ENCODE data around the gene SLC22A23.

Gene SLC22A23

GRCh38 chr6:3446184-3446583, 10.7 kb downstream of the SLC22A23 start:
- DNase-seq, result no peak

DNA sequence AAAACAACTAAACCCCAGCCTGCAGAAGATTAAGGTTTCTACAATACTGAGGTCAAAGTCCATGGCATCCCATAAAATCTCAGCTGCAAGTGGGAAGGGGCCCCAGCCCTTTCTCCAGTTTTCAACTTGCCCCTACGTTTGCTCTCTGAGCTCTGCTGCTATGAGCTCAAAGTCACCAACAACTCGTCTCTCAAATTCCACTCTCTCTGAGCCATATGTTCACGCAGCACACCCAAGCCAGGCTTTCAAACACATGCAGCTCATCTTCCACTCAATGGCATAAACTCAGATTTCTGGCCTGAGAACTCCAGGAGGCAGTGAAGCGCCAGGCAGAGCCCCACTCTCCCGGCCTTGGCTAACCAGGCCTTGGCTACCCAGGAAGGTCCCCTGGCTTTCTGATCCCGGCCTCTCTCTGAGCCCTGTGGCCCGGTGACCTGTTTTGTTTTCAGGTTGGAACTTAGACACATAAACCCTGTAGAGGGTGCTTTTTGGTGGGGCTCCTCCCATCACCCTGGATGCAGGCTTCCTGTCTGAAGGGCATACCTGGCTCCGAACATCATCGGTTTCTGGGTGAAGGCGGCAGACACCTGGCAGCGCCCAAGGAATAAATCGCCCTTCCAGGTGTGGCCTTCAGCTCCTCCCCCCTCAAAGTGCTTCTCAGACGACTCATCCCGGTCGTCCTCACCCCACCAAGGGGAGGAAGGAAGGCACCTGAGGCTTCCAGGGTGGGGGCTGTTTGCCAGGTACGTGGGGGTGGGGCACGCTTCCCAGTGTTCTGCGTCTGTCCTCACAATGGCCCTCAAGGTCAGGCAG, 12.4 kb downstream of the SLC22A23 start:
- DNase-seq, result no peak

DNA sequence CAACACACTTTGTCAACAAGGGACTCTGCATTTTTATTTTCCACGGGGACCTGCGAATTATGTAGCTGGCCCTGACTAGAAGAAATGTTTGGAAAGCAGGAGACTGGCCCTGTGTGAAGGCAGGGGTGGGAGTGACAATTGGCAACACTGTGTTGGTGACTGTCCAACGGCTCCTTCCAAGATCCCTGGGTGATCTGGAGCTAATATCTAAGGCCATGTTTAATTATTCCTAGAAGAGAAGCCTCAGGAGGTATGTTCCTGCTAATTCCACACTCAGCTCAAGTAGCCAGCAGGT, 13.7 kb downstream of the SLC22A23 start:
- DNase-seq, result peak in 1 of 58 donors; percentile 16

GRCh38 chr6:3442431-3443220, 14.2 kb downstream of the SLC22A23 start:
- no peak for DNase-seq

GRCh38 chr6:3440911-3441310, 15.9 kb downstream of the SLC22A23 start:
- no peak for DNase-seq

GRCh38 chr6:3439961-3440360, 16.9 kb downstream of the SLC22A23 start:
- no peak for DNase-seq

DNA sequence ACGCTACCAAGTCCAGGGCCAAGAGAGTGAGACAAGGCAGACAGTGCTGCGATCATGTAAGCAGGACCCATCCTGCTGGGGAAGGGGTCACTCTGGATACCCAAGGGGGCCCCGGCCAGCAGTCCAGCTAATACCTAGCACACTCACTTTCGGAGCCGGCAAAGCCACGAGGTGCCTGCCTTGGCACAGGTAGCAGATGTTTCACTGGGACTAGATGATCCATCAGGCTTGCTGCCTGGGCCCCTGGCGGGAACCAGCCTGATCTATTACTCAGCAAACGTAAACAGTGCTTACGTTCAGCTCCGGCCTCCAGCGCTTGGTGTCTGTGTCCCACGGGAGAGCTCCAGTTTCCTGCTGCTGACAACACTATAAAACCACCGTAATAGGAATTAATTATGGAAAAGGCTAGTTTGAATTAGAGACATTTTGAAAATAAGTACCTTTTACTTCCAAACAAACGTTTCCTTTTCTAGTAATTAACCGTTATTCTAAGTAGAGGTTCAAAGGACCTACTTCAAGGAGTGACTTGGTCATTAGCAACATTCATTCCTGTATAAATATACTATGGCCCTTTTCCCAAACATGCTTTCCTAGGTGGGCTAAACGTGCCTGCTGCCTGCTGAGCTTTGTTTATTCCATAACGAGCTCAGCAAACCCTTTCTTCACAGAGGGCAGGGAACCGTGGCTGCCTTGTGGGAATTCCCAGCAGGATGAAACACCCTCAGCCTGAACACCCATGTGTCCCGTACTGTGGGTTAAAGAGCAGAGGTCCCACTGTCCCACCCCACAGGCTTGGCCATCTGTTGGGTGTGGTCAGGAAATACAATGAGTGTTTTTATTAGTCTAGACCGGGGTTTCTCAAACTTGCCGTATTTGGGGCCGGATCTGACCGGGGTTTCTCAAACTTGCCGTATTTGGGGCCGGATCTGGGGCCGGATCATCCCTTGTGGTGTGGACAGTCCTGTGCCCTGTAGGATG, 18.4 kb downstream of the SLC22A23 start:
- peak in 1 of 58 donors; percentile 35 for DNase-seq

DNA sequence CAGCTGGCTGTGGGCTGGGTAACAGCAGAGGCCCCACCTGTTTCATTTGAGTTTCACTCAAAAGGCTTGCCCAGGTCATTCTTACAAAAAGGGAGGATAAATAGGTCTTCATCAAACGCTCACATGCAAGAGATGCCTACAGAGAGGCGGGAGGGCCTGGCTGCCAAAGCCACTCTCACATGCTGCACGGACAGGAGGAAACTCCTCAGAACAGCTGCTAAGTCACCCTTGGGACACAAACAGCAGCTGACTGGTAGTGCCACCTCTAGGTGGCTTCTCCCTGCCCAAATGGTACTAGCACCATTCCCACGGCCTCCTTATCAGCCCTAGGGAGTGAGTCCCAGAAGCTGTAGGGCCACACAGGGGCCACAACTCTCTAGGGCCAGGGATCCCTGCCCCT, 23.8 kb downstream of the SLC22A23 start:
- no peak for DNase-seq

DNA sequence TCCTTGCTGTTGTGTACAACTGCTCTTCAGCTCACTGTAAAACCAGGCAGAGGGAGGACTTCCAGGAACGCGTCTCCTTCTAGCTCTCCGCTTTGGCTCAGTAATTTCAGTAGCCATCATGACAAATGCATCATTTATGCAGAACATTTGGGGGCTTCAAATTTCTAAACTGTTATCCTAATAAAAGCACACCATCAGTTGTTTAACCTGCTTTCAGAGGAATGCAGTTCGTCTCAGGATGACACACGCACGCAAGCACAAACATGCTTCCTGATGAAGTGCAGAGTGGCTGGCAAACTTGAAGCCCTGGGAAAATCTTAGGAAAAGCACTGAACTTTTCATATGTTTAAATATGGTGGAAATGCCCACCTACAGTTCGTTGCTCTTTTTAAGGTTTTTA, 24.4 kb downstream of the SLC22A23 start:
- DNase-seq, result no peak

GRCh38 chr6:3431994-3432393, 24.9 kb downstream of the SLC22A23 start:
- DNase-seq, result peak in 1 of 58 donors; percentile 19

DNA sequence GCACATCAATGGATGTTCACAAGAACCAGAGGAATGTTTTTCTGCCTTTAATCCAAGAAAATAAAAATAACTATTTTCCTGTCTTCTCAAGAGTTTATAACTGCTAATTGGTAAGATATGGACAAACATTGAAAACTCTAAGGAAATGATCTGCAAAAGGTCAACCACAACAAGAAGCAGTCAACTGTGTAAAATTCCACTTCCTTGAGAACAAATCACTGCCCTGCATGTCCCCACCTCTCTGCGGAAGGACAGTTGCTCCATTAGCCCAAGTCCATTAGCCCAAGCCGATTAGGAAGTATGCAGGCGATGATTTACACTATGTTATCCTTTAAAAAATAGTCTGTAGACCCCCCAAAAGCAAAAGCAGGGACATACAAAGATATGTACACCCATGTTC, 27.6 kb downstream of the SLC22A23 start:
- no peak for DNase-seq

DNA sequence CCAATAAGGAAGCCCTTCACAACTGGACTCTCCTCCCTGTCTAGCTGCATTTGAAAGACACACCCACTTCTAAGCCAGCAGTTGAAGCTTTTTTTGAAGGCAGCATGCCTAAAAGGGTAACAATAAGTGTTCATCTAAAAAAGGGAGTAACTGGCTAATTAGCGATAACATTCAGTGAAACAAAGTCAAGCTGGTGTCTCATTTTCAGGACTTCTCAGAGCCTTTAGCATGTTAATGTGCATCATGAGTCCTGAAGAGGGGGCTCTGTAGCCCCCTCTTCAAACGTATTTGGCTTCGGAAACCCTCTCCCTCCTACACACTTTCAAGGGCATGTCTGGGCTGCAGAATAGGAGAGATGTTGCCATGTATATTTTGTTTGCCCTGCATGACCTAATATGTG, 28.1 kb downstream of the SLC22A23 start:
- no peak for DNase-seq

DNA sequence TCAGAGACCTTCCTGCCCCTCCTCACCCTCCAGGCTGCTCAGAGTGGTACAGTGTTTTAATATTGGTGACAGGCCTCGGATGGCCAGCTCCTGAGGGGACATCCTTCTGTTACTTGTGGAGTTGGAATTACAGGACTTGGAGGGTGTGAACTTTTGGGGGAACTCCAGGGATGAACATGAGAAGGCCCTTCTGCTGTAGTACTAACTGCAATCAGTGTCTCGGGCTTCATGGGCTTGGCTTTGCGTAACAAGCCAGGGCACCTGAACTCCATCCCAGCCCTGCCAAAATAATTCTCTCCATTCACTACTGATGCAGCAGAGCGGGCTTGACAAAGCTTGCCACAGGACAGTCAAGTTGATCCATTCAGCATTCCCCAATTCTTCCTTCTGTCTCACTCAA, 28.6 kb downstream of the SLC22A23 start:
- DNase-seq, result no peak

GRCh38 chr6:3427687-3428085, 29.2 kb downstream of the SLC22A23 start:
- peak in 1 of 58 donors; percentile 67 for DNase-seq

- DNase-seq, result no peak
Measured at GRCh38 chr6:3426927-3427686, 29.7 kb downstream of the SLC22A23 start.

DNA sequence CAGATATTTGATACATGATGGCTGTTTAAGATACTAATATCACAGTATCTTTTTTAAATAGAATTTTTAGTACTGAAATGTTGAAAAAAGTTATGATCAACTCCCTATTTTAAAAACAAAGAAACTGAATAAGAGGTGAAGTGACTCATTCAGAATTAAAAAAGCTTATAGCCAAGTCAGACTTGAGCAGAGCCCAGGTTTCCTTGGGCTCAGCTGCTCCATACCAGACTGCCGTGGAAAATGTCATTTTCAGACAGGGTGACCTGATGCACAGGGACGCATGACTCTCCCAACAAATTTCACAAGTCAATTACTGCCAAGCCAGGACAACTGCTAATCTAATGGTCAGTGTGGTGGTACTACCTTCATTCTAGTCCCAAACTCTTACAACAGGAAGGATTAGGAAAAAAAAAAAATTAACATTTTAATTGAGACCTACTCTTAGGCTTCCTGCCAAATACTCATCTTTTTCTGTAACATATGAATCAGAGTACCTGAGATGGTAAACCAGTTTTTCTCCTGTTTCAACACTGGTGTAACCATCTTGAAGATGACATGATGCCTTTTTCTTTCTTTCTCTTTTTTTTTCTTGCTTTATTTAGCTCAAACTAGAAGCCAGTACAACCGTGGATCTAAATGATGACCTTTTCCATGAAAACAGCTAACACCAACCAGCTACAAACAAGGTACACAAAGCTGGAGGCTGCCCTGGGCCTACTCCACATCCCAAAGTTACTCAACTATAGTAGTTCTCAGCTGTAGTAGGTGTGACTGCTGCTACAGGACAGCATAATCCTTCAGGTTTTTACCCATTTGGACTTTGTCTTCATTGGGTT, 30.5 kb downstream of the SLC22A23 start:
- no peak for DNase-seq

DNA sequence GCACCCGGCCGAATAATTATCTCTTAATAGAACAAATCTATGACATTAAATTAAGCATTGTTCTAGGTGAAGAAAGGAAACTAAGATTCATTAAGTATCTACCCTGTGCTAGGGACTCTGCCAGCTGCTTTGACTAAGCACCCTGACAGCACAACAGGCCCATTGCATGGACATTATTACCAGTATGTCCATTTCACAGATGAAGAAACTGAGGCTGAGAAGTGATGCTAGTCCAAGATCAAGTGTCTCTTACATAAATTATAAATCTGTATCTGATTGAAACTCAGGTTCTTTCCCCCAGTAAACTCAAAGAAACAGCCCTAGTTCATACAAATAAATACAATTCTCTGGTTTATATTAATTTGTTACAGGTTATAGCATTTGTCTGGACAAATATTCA, 31.3 kb downstream of the SLC22A23 start:
- DNase-seq, result no peak

- DNase-seq, result no peak
Measured at GRCh38 chr6:3424185-3424927, 32.5 kb downstream of the SLC22A23 start.

All from anterior cingulate cortex (tissue), 58 donors.